IMR-90 (cell line): ENCODE data around the gene UPK3A. TPM values are rescaled to one million over a fixed set of nuclear protein-coding genes. Genes with fewer than 3 reads are reported as not detected.

Source experiments
- ATAC-seq: fragments of 200-7000 bp; cut with Tn5 transposase; 2 replicates; pipeline ENCODE4 v1.9.1; 2020; ENCODE audit warnings: low read depth, mild to moderate bottlenecking, moderate library complexity
- BruUV-seq: library from RNA; stranded (reverse); fragments of 400-500 nt; replicated peaks from 2 replicates; lab custom pipeline; 2021; lab: Mats Ljungman, UMichigan
- CTCF ChIA-PET: fragments of 300-600 bp; formaldehyde crosslinking; extraction: SDS; loops from one replicate; lab custom pipeline; 2021; ENCODE audit warnings: antibody characterized with exemption; lab: Yijun Ruan, JAX
- POLR2A ChIA-PET: fragments of 300-600 bp; sonication (Branson Sonifier 250); formaldehyde crosslinking; loops from one replicate; lab custom pipeline; 2022; ENCODE audit warnings: antibody characterized with exemption; ENCODE audit not compliant: unreplicated experiment; lab: Charles Lee
- DNase-seq: peaks from one replicate; pipeline ENCODE4 v3.0.0; 2013
- H2AFZ ChIP-seq: replicated peaks from 2 replicates; pipeline ENCODE3; 2013; ENCODE audit warnings: low read length, mild to moderate bottlenecking; ENCODE audit not compliant: poor library complexity
- H2AK5ac ChIP-seq: 2 replicates; pipeline ENCODE4 v1.6.1; 2013; ENCODE audit warnings: low read depth, low read length, inconsistent platforms
- H2AK9ac ChIP-seq: replicated peaks from 2 replicates; pipeline ENCODE3; 2013; ENCODE audit warnings: mild to moderate bottlenecking, low read depth, low read length, moderate library complexity; ENCODE audit not compliant: poor library complexity
- H2BK120ac ChIP-seq: 2 replicates; pipeline ENCODE4 v1.6.1; 2013; ENCODE audit warnings: low read depth, low read length, inconsistent platforms
- H2BK15ac ChIP-seq: 3 replicates; pipeline ENCODE4 v1.6.1; 2013; ENCODE audit warnings: low read depth, low read length, inconsistent platforms
- H2BK20ac ChIP-seq: 2 replicates; pipeline ENCODE4 v1.6.1; 2013; ENCODE audit warnings: low read depth, mild to moderate bottlenecking, inconsistent platforms, low read length, moderate library complexity
- H2BK5ac ChIP-seq: 2 replicates; pipeline ENCODE4 v1.6.1; 2013; ENCODE audit warnings: mild to moderate bottlenecking, low read depth, low read length, inconsistent platforms; ENCODE audit not compliant: poor library complexity, severe bottlenecking
- H3K14ac ChIP-seq: replicated peaks from 2 replicates; pipeline ENCODE4 v1.6.1; 2013; ENCODE audit warnings: low read depth, low read length, inconsistent platforms
- H3K18ac ChIP-seq: 2 replicates; pipeline ENCODE4 v1.6.1; 2013; ENCODE audit warnings: low read depth, low read length, control low read depth
- H3K23ac ChIP-seq: 2 replicates; pipeline ENCODE4 v1.6.1; 2013; ENCODE audit warnings: low read depth, low read length, inconsistent platforms
- H3K27ac ChIP-seq: 2 replicates; pipeline ENCODE4 v1.5.1; 2013; ENCODE audit warnings: mild to moderate bottlenecking, control low read depth, low read length; ENCODE audit not compliant: insufficient read depth
- H3K27me3 ChIP-seq: 2 replicates; pipeline ENCODE4 v1.6.1; 2013; ENCODE audit warnings: low read length; ENCODE audit not compliant: control insufficient read depth, insufficient read depth
- H3K36me3 ChIP-seq: 2 replicates; pipeline ENCODE4 v1.6.1; 2013; ENCODE audit warnings: low read length, mixed read lengths; ENCODE audit not compliant: control insufficient read depth, insufficient read depth
- H3K4ac ChIP-seq: 2 replicates; pipeline ENCODE4 v1.6.1; 2013; ENCODE audit warnings: low read depth, low read length, inconsistent platforms
- H3K4me1 ChIP-seq: 2 replicates; pipeline ENCODE4 v1.6.1; 2013; ENCODE audit warnings: low read length, mixed read lengths; ENCODE audit not compliant: control insufficient read depth, insufficient read depth
- H3K4me2 ChIP-seq: 2 replicates; pipeline ENCODE4 v1.6.1; 2013; ENCODE audit warnings: low read depth, mild to moderate bottlenecking, control low read depth, low read length, moderate library complexity
- H3K4me3 ChIP-seq: 2 replicates; pipeline ENCODE4 v1.5.1; 2013; ENCODE audit warnings: low read depth, mild to moderate bottlenecking, control low read depth, low read length, moderate library complexity; ENCODE audit not compliant: insufficient read depth
- H3K56ac ChIP-seq: 2 replicates; pipeline ENCODE4 v1.6.1; 2013; ENCODE audit warnings: low read length, inconsistent platforms; ENCODE audit not compliant: insufficient read depth; ENCODE audit errors: extremely low read depth
- H3K79me1 ChIP-seq, 2 experiments: 2 replicates each; pipeline ENCODE4 v1.6.1; 2013; ENCODE audit warnings: low read length in 2 of 2, inconsistent platforms in 1 of 2, low read depth in 1 of 2
- H3K9ac ChIP-seq: 2 replicates; pipeline ENCODE4 v1.6.1; 2013; ENCODE audit warnings: low read depth, low read length, control low read depth
- H3K9me1 ChIP-seq: 2 replicates; pipeline ENCODE4 v1.6.1; 2013; ENCODE audit warnings: low read length, inconsistent platforms; ENCODE audit not compliant: insufficient read depth
- H3K9me3 ChIP-seq: 2 replicates; pipeline ENCODE4 v1.6.1; 2013; ENCODE audit warnings: low read length; ENCODE audit not compliant: control insufficient read depth, insufficient read depth
- H4K20me1 ChIP-seq: 2 replicates; pipeline ENCODE4 v1.6.1; 2013; ENCODE audit warnings: low read length, inconsistent platforms; ENCODE audit not compliant: insufficient read depth
- H4K5ac ChIP-seq: 2 replicates; pipeline ENCODE4 v1.6.1; 2013; ENCODE audit warnings: mild to moderate bottlenecking, low read depth, low read length, control low read depth
- H4K8ac ChIP-seq, 2 experiments: 2 replicates each; pipeline ENCODE4 v1.6.1; 2013; ENCODE audit warnings: low read depth in 2 of 2, low read length in 2 of 2, control low read depth in 1 of 2, inconsistent platforms in 1 of 2
- H4K91ac ChIP-seq: 2 replicates; pipeline ENCODE4 v1.6.1; 2013; ENCODE audit warnings: low read depth, low read length, inconsistent platforms; ENCODE audit not compliant: insufficient read depth
- BHLHE40 ChIP-seq: fragments of 150-350 bp; IDR thresholded peaks from 2 replicates; pipeline ENCODE4 v1.6.1; 2016; ENCODE audit warnings: mild to moderate bottlenecking, low read depth, low read length
- CHD1 ChIP-seq: IDR thresholded peaks from 2 replicates; pipeline ENCODE4 v1.6.1; 2012; ENCODE audit warnings: low read depth, low read length, improper control_type of control experiment
- MAFK ChIP-seq: IDR thresholded peaks from 2 replicates; pipeline ENCODE4 v1.6.1; 2012; ENCODE audit warnings: low read depth, low read length, improper control_type of control experiment
- MXI1 ChIP-seq: IDR thresholded peaks from 2 replicates; pipeline ENCODE4 v1.6.1; 2012; ENCODE audit warnings: low read depth, mild to moderate bottlenecking, low read length, moderate library complexity, borderline replicate concordance
- NFE2L2 ChIP-seq: fragments of 150-350 bp; IDR thresholded peaks from 2 replicates; pipeline ENCODE4 v1.6.1; 2016; ENCODE audit warnings: low read depth, mild to moderate bottlenecking, low read length
- RAD21 ChIP-seq: IDR thresholded peaks from 2 replicates; pipeline ENCODE4 v1.6.1; 2012; ENCODE audit warnings: low read length, improper control_type of control experiment
- RCOR1 ChIP-seq: IDR thresholded peaks from 2 replicates; pipeline ENCODE4 v1.6.1; 2012; ENCODE audit warnings: mild to moderate bottlenecking, low read length, improper control_type of control experiment; ENCODE audit not compliant: insufficient replicate concordance
- SMC3 ChIP-seq: fragments of 150-350 bp; IDR thresholded peaks from 2 replicates; pipeline ENCODE4 v1.6.1; 2016; ENCODE audit warnings: low read depth, mild to moderate bottlenecking, antibody characterized with exemption, low read length, moderate library complexity
- WGBS, 2 experiments: methylation state at CpG; one replicate each; pipeline versions ENCODE4 v1.1.5 to v1.1.7; 2013; ENCODE audit warnings: missing lambda C conversion rate in 2 of 2; ENCODE audit not compliant: insufficient read length in 1 of 2; ENCODE audit errors: extremely low coverage in 2 of 2; 5-methylcytosine and 5-hydroxymethylcytosine counted together
- dilution Hi-C: fragments of 300-500 bp; cut with HindIII; formaldehyde crosslinking; loops from one replicate; pipeline ENCODE4 v1.14.3; 2018; ENCODE audit warnings: low sequenced_read_pairs; ENCODE audit not compliant: unreplicated experiment
- in situ Hi-C: fragments of 300-500 bp; cut with MboI; formaldehyde crosslinking; loops from 3 replicates; pipeline ENCODE4 v1.14.3; 2019; ENCODE audit warnings: low sequenced_read_pairs, inconsistent platforms, mixed read lengths
- intact Hi-C: fragments of 100-400 bp; cut with micrococcal nuclease; formaldehyde crosslinking; loops from 2 replicates; pipeline ENCODE4 v1.10.0; 2022
- polyA plus RNA-seq, 3 experiments: library from polyadenylated mRNA; depleted of rRNA; stranded (reverse); fragments of >200 nt; gene quantifications; 2 replicates each; pipeline ENCODE4 v1.2.3, GENCODE V29; 2012; ENCODE audit warnings: low replicate concordance in 1 of 3
- total RNA-seq: library from RNA; depleted of rRNA; stranded (reverse); fragments of >200 nt; gene quantifications from 2 replicates; pipeline ENCODE4 v1.2.3, GENCODE V29; 2012
- TF ChIP-seq, protein P1 (sequence below): conservative IDR thresholded peaks from 2 replicates; pipeline ENCODE4 v1.5.1; 2012; ENCODE audit warnings: mild to moderate bottlenecking, low read depth, low read length, improper control_type of control experiment
- TF ChIP-seq, protein P2 (sequence below): fragments of 150-350 bp; IDR thresholded peaks from 2 replicates; pipeline ENCODE4 v1.6.1; 2016; ENCODE audit warnings: low read depth, mild to moderate bottlenecking, low read length, moderate library complexity, borderline replicate concordance
- TF ChIP-seq, protein P3 (sequence below): fragments of 150-350 bp; IDR thresholded peaks from 2 replicates; pipeline ENCODE4 v1.6.1; 2017; ENCODE audit warnings: mild to moderate bottlenecking, antibody characterized with exemption, low read length, low read depth

Gene UPK3A
- total and polyA plus RNA-seq, 2 of the 4 experiments (the other 2 are of a cell fraction): not detected

GRCh38 chr22:45322873-45323525 lies 38.2 kb downstream of the UPK3A start:
- Histone ChIP-seq H2BK120ac (no peak overlapping the region), H2AK5ac (no peak overlapping the region), H3K18ac (no peak overlapping the region), H2AFZ (no peak overlapping the region), H3K14ac (no peak overlapping the region), H4K20me1 (peaks cover 19% of the 10 kb centered on the region), H3K4me3 (no peak overlapping the region), H3K9ac (no peak overlapping the region), H3K79me1 (peaks cover 21 to 60% of the 10 kb centered on the region in 2 experiments), H4K91ac (no peak overlapping the region), H3K9me1 (peaks cover 21% of the 10 kb centered on the region), H3K27me3 (no peaks in the 10 kb centered on the region), H3K23ac (no peak overlapping the region), H3K9me3 (no peaks in the 10 kb centered on the region), H3K4ac (no peak overlapping the region), H2BK5ac (no peak overlapping the region), H2BK15ac (no peak overlapping the region), H4K8ac (no peak overlapping the region), H3K4me1 (peaks cover 15% of the 10 kb centered on the region), H4K5ac (no peak overlapping the region), H3K56ac (no peak overlapping the region), H3K36me3 (peaks cover 38% of the 10 kb centered on the region), H3K4me2 (no peak overlapping the region), H2BK20ac (no peak overlapping the region), H3K27ac (no peak overlapping the region), H2AK9ac (no peak overlapping the region)
- POLR2A ChIA-PET: no interaction called here
- no TSS peak for BruUV-seq
- intact Hi-C loops: no loop called here
- ATAC-seq (no peak), DNase-seq (no peak)
- in situ Hi-C loops: no loop called here
- CTCF ChIA-PET: no interaction called here
- 90% methylated on average over 18 of the region's 24 CpGs; no CpG with 5 or more reads in 1 of the 2 experiments for WGBS, 2 experiments
- TF ChIP-seq BHLHE40 (no peak), RAD21 (no peak), MXI1 (no peak), CHD1 (no peak), RCOR1 (no peak), MAFK (no peak), SMC3 (no peak), NFE2L2 (no peak)
- TF ChIP-seq, protein P1, sequence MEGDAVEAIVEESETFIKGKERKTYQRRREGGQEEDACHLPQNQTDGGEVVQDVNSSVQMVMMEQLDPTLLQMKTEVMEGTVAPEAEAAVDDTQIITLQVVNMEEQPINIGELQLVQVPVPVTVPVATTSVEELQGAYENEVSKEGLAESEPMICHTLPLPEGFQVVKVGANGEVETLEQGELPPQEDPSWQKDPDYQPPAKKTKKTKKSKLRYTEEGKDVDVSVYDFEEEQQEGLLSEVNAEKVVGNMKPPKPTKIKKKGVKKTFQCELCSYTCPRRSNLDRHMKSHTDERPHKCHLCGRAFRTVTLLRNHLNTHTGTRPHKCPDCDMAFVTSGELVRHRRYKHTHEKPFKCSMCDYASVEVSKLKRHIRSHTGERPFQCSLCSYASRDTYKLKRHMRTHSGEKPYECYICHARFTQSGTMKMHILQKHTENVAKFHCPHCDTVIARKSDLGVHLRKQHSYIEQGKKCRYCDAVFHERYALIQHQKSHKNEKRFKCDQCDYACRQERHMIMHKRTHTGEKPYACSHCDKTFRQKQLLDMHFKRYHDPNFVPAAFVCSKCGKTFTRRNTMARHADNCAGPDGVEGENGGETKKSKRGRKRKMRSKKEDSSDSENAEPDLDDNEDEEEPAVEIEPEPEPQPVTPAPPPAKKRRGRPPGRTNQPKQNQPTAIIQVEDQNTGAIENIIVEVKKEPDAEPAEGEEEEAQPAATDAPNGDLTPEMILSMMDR: no peak
- TF ChIP-seq, protein P2, sequence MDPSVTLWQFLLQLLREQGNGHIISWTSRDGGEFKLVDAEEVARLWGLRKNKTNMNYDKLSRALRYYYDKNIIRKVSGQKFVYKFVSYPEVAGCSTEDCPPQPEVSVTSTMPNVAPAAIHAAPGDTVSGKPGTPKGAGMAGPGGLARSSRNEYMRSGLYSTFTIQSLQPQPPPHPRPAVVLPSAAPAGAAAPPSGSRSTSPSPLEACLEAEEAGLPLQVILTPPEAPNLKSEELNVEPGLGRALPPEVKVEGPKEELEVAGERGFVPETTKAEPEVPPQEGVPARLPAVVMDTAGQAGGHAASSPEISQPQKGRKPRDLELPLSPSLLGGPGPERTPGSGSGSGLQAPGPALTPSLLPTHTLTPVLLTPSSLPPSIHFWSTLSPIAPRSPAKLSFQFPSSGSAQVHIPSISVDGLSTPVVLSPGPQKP: no peak
- TF ChIP-seq, protein P3, sequence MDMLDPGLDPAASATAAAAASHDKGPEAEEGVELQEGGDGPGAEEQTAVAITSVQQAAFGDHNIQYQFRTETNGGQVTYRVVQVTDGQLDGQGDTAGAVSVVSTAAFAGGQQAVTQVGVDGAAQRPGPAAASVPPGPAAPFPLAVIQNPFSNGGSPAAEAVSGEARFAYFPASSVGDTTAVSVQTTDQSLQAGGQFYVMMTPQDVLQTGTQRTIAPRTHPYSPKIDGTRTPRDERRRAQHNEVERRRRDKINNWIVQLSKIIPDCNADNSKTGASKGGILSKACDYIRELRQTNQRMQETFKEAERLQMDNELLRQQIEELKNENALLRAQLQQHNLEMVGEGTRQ: no peak
- dilution Hi-C loops: no loop called here
